Skeletal muscle satellite cell (primary cell): ENCODE data around the gene RAB27B.

ENCODE experiments used
- H3K27me3 ChIP-seq: 2 replicates; pipeline ENCODE4 v1.7.0; 2013; ENCODE audit warnings: low read length; ENCODE audit not compliant: control insufficient read depth, insufficient read depth
- H3K36me3 ChIP-seq: 2 replicates; pipeline ENCODE4 v1.7.0; 2013; ENCODE audit warnings: mild to moderate bottlenecking, control low read depth, low read length; ENCODE audit not compliant: insufficient read depth
- H3K4me1 ChIP-seq: 2 replicates; pipeline ENCODE4 v1.7.0; 2013; ENCODE audit warnings: low read length; ENCODE audit not compliant: control insufficient read depth, insufficient read depth
- H3K4me2 ChIP-seq: 2 replicates; pipeline ENCODE4 v1.7.0; 2013; ENCODE audit warnings: mild to moderate bottlenecking, low read length
- H3K4me3 ChIP-seq: 2 replicates; pipeline ENCODE4 v1.7.0; 2013; ENCODE audit warnings: low read length
- H3K9ac ChIP-seq: 2 replicates; pipeline ENCODE4 v1.7.0; 2013; ENCODE audit warnings: mild to moderate bottlenecking, low read depth, low read length, moderate library complexity
- H3K9me3 ChIP-seq: replicated peaks from 2 replicates; pipeline ENCODE4 v1.7.0; 2013; ENCODE audit warnings: mild to moderate bottlenecking, control low read depth, low read length

RAB27B gene

DNA sequence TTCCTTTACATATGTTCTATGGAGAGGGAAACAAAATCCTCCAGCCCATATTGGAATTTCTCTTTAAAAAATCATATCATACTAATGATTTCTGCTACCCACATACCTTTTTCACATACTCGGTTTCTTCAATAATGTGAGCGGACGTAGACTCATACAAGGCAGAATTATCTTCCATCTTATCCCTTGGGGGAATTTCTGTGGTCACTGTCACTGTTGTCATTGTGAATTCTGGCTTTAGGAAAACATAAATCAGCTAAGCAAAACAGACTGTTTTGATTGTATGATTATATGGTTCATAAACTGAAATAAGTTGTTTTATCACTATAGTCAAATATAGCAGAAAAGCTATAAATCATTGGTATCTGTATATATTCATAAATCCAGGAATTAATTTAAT, 114.3 kb downstream of the RAB27B start:
- H3K4me3 ChIP-seq: no peak overlapping the region
- peaks cover 4% of the 10 kb centered on the region for H3K36me3 ChIP-seq
- H3K27me3 ChIP-seq: no peaks in the 10 kb centered on the region
- H3K4me1 ChIP-seq: no peaks in the 10 kb centered on the region
- H3K9ac ChIP-seq: no peak overlapping the region
- no peak overlapping the region for H3K4me2 ChIP-seq
- no peaks in the 10 kb centered on the region for H3K9me3 ChIP-seq
